NCI-H446 treated with DMSO at 0.1 percent for 48 hours (cell line): ENCODE measurements around the gene KDM2B.
"Not testable (repeated sequence)": the region's sequence is repeated elsewhere in the genome, so short reads cannot be mapped to it uniquely, and the experiment has no call there.

Source experiments
- DNase-seq: peaks from one replicate; lab custom pipeline; 2025; lab: John Stamatoyannopoulos, UW

KDM2B gene

DNA sequence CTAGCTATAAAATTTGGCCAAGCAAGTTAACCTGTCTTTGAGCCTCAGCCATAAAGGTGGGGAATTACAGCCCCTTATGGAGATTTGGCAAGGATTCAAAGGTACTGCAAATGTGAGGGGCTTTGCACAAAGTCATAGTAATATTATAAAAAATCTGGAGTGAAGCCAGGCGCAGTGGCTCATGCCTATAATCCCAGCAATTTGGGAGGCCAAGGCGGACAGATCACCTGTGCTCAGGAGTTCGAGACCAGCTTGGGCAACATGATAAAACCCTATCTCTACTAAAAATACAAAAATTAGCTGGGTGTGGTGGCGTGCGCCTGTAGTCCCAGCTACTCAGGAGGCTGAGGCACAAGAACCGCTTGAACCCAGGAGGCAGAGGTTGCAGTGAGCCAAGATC is 4.1 kb upstream of the KDM2B start:
- not testable (repeated sequence) for DNase-seq

DNA sequence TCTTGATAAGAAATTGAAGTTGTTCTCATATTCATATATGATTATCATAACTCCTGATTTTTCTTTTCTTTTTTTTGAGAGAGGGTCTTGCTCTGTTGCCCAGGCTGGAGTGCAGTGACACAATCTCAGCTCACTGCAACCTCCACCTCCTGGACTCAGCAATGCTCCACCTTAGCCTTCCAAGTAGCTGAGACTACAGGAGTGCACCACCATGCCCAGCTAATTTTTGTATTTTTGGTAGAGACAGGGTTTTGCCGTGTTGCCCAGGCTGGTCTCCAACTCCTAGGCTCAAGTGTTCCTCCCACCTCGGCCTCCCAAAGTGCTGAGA is 2.5 kb upstream of the KDM2B start:
- DNase-seq: not testable (repeated sequence)

DNA sequence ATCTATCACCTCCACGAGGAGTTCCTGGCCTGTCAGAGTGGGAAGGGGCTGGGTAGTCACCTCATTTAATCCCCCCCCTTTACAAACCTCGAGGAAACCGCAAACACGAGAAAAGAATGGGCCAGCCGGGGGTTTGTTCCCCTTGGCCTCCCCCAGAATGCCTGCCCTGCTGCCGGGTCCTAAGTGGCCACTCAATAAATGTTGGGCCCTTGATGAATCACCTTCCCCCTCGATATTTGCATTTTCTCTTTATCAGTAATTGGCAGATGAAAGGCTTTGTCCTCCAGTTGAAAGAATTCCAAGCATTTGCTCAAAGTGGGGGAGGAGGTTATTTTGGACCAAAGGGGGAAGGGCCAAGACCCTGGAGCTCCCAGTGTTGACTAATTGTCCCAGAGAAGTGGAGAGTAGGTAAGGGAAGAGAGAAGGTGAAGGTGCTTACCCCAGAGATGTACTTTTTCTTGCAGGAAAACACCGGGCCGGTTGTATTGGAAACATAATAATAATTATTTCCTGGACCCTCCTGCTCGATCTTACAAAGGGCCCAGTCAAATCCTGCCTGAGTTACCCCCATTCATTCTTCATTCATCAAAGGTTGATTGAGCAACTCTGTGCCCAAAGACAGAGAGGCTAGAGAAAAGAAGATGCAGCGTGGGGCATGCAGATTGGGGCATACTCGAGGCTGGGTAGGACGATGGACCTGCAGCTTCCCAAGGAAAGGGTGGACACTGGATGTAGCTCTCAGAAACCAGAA is 1.9 kb upstream of the KDM2B start:
- no peak for DNase-seq

DNA sequence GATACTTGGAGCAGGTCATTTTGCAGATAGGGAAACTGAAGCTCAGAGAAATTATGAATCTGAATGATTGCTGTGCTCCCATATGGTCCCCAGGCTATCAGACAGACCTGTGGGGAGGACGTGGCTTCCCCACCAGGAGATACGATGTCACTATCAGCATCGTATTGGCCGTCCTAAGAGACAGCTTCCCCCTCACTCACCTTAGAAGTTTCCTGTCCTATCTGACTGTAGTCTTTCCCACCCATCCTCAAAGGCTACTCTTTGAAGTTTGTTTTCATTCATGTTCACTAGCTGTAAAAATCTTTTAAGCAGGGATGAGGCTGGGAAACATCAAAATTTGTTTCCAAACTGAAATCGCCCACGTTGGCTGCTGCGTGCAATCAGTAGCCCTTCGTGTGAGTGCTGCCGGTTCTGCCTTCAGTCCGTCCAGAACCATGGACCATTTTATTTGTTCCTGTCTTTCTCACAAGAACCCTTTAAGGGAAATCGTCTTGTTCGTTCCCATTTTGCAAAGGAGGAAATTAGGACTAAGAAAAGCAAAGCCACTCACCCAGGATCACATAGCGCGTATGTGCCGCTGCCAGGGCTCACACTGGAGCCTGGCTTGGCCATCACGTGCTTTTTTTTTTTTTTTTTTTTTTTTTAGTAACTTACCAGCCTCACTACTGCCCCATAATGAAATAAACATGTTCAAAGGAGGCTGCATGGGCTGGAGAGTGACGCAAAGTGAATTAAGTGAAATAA is 1.0 kb upstream of the KDM2B start:
- DNase-seq: peak; percentile 15

DNA sequence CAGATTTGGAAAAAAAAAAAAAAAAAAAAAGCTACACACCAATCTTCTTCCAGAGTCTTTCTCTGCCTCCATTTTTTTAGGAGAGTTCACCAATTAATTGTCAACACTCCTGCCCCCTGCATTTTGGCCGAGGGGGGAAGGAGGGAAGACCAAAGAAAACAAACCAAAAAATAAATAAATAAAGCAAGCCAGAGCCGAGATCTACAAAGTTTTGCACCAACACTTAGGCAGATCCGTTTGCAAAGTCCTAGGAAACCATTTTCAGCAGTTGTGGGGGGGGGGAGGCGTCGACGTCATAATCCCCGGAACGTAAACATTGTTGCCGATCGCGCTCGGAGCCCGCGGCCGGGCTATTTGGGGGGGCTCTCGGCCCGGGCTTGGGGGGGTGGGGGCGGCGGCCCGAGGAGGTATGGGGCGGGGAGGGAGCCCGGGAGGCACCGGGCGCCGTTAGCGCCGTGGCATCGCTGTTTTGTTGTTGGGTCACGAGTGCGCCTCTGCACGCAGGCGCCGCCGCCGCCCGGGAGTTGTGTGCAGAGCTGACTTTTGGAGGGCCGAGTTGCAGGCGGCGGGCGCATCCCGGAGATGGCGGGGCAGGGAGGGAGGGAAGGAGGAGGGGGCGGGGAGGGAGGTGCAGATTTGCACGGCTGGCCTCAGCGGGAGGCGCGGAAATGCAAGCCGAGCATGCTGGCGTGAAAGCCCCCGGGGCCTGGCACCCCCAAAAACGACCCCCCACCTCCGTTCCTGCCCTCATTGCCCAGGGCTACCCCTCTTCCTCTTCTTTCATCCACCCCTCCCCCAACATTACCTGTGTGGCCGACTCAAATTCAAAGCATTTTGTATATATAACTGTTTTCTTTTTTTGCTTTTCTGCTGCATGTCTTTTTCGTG is 598 bp downstream of the KDM2B start:
- peak; percentile 52 for DNase-seq

DNA sequence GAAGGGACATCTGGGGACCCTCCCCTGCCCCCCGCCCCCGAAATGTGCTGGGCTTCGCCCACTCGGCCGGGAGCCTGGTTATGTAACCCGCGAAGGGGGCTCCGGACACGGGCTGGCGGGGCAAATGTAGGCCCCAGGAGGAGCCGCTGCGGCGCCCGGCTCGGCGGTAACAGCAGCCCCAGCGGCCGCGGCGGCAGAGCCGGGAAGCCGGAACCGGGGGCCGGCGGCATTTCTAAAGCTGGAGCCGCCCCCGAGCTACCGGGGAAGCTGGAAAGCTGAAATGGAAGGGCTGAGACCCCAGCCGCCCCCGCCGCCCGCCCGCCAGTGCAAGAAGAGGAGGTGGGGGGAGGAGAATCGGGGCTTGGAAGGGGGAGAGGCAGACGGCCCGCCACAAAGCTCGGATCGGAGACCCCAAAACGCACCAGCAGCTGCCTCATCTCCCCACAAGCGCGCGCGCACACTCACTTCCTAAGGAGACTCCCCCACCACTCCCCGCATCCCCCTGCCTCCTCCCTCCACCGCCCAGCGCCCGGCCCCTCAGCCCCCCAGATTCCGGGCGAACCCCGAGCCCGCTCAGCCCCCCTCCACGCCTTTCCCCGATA is 1.5 kb downstream of the KDM2B start:
- DNase-seq: no peak

DNA sequence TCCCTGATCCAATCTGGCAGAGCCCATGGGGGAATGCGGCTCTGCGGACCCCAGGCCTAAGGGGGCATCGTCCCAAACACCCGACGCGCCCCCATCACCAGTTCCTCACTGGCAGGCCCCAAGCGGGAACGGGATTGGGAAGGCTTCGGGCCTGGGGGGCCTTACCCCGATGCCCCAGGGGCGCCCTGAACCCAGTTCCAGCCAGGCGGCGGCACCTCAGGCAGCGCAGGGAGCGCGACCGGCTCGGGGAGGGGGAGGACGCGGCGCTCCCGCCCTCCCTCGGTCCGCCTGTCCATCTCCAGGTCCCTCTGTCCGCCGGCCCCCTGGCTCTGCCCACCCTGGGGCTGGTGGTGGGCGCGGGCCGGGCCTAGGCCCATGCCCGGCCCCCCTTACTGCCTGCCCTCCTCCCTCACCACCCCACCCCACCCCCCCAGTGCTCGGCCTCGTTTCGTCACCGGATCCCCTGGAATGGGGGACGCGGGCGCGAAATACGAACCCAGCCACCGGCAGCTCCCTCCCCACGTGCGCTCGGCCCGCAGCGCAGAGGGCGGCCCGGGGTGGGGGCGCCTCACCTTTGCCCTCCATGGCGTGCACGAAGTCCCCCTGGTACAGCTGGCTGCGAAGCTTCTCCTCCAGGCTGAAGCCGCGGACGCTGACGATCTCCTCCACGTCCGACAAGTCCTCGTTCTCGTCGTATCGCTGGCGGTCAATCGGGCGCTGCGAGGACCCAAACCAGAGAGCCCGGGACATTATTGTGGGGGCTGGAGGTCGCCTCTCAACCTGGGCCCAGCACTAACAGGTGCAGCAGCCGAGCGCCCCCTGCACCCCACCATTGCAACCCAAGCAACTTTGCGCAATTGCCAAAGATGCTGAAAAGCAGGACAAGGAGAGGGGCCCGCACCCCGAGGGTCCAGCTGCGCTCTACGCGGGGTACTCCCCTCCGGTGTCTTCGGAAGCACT is 2.3 kb downstream of the KDM2B start:
- no peak for DNase-seq

DNA sequence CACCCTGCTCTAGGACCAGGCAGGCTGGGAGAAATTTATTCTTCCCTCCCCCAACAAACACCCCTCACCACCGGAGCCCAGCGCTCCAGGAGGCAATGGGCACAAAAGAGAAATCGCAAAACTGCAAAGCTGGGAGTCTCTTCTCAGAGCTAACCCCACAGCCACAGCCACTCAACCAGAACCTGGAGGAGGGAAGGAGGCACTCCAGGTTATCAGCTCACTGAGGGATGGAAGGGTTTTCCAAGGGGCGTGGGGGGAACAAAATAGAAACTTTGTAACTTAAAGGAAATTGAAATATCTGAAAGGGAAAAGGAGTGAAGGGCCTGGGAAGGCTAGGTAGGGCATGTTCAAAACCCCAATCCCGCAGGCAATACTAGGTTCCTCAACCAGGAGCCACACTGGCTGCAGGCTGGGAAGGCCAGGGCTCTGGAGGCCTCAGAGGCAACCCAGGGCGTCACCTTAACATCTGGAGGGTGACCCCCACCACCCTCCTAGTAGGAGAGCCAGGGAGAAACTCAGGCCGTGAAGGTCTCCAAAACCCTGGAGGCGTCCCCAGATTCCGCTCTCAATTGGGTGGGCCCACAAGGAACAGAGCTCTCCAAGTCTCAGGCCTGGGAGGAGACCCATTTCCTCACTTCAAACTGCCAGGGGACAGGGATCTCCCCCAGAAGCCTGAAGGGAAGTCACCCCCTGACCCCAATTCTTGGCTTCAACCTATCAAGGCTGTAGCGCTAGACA is 3.2 kb downstream of the KDM2B start:
- DNase-seq: no peak

DNA sequence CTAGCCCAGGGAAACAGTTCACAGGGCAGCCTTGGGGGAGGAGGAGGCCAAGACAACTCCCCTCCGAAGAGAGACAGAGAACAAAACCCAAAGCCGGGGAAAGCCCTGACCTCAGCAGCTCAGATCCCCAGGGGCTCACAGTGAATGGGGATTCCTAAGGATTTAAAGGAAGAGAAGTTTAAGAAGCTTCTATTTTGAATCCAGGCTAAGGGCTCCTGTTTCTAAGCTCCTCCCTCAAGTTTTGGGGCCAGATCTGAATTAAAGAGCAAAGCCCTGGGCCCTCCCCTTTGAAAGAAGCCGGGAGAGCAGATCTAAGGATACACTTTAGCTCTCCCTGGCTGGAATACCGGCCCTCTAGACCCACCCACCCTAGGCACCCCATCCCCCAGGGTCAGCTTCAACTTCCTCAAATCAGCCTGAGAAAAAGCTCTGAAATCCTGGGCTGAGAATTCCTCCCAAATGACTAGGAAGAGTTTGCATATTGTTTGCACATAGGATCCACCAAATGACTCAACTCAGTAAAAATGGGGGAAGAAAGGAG is 3.9 kb downstream of the KDM2B start:
- DNase-seq: no peak

DNA sequence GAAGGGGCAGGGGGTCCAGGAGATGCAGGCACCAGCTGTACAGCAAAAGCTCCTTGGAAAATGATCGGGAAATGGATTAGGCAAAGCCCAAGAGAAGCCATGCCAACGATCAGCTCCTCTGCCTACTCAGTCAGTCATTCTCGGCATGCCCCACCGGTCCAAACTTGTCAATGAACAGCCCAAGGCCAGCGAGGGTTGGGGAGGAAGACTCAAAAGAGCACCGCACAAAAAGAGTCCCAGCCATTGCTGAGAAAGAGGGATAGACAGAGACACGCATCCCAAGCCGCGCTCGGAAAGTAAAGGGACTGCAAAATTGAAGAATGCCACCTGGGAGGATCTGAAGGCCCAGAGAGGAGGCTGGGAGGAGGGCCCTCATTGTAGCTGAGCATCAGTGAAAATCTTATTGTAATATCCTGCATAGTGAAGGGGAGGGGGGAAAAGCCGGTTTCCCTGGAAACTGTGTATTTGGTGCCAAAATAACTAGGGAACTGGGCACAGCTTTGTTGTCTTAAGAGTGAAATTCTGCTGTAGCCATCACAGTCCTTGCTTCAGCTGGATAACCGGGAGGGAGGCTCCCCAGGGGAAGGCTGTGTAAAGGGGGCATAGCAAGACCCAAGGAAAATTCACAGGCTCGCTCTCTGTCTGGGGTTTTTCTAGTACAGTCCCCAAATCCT is 4.7 kb downstream of the KDM2B start:
- DNase-seq: no peak

DNA sequence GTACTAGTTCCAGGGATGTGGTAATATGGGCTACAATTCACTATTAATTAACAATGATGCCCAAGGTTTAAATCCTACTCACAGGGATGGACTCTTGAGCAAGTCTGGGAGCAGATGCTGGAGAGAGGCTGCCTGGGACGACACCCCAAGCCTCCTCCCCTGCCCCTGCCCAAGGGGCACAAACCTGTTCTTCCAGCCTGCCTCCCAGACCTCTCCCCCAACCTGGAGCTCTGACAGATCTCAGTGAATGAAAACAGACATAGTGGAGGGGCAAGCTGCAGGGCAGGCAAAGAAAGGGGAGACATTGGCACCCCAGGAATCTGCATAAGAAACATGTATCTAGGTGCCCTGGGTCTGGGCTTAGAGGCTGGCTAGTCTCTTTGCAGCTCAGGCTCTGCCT is 5.8 kb downstream of the KDM2B start:
- no peak for DNase-seq

DNA sequence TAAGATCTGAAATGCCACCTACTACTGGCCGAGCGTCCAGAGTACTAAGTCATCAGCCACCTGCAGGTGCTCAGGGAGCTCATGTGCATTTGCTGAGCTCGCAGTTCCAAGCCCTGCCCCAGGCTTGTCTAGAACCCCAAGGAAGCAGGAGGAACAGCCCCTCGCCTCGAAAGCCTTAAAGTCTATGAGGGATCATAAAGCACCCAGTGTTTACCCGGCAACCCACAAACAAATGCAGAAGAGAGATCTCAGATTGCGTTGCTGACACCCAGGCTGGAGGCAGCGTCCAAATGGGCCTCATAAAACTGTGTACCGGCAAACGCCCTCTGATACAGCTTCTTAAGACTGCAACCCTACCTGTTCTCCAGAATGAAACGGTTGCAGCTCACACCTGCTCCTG is 6.8 kb downstream of the KDM2B start:
- no peak for DNase-seq

DNA sequence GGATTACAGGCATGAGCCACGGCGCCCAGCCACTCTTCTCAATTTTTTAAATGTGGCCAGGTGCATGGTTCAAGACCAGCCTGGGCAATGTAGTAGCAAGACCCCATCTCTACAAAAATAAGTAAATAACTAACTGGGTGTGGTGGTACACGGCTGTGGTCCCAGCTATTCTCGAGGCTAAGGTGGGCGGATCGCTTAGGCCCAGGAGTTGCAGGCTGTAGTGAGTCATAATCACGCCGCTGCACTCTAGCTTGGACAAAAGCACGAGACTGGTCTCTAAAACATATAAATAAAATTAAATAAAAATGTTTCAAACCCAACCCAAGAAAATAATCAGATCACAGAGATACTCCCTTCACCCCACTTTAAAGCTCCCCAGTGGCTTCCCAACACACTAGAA is 8.9 kb downstream of the KDM2B start:
- no peak for DNase-seq

DNA sequence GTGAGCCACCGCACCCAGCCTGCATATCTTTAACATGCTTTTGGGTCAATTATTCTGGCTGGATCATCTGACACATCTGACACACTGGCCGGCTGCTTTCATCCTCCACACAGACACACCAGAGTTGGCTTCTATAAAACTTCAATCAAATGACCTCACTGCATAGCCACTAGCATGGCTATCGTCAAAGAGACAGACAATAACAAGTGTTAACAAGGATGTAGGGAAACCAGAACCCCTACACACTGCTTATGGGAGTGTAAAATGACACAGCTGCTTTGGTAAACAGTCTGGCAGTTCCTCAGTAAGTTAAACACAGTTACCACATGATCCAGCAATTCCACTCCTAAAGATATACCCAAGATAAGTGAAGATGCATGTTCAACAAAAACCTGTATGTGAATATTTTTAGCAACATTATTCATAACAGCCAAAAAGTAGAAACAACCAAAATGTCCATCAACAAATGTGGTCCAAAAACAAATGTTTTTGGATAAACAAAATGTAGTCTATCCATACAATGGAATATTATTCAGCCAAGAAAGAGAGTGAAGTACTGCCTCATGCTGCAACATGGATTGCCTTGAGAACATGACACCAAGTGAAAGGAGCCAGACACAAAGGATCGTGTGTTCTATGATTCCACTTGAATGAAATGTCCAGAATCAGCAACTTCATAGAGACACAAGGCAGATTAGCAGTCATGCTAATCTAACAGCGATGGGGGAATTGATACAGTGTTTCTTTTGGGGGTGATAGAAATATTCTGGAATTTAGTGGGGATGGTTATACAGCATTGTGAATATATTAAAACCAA is 10.1 kb downstream of the KDM2B start:
- DNase-seq: no peak

DNA sequence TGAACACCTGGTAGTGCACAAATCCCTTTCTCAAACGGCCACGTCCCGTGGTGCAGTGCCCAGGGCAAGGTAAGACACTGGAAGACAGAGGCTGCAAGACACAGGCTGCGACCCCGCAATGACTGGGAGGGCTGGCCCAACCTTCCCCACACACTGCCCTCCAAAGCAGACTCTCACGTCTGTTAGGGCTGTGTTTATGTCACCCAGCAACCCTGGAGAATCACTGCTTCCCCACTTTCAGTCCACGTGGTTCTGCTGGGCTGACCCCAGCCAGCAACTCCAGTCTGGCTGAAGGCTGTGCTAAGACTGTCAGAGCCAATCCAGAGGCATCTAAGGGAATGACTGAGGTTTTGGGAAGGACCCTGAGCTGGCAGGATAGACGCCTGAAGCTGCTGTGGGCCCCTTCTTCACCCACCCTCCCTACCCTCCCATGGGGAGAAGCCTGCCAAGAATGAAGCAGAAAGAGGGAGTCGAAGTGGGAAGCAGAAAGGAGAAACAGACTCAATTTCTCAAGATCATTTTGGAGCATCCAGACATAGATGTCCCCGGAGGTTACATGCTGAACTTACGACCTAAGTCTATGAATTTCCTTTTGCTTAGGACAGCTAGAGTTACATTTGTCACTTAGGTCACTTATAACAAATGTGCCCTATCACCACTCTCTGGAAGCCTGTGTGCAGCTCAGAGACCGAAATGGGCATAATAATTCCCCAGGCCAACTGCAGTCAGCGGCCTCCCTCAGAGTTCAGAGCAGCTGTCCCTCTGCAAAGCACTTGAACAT is 11.7 kb downstream of the KDM2B start:
- DNase-seq: no peak

DNA sequence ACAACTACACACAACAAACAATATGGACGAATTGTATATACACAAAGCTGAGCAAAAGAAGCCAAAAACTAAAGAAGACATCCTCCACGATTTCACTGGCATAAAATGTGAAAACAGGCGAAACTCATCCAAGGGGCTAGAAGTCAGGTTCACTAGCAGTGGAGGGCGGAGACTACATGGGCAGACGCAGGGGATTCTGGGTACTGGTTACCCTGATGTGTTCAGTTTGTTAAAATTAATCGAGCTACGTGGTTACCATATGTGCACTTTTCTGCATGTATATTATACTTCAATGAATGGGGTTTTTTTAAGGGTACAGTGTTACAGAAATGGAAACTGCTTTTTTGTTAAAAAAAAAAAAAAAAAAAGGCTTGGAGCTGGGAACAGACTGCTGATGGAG is 12.3 kb downstream of the KDM2B start:
- no peak for DNase-seq

DNA sequence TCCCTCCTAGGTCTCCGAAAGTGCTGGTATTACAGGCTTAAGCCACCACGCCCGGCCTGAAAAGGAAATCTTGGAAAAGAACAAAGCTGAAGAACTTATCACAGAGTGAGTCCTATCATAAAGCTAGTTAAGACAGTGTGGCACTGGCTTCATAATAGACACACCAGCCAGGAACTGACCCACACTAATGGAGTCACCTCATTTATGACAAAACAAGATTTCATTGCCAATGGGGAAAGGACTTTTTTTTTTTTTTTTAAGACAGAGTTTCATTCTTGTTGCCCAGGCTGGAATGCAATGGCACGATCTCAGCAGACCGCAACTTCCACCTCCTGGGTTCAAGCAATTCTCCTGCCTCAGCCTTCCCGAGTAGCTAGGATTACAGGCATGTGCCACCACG is 15.7 kb downstream of the KDM2B start:
- DNase-seq: no peak

DNA sequence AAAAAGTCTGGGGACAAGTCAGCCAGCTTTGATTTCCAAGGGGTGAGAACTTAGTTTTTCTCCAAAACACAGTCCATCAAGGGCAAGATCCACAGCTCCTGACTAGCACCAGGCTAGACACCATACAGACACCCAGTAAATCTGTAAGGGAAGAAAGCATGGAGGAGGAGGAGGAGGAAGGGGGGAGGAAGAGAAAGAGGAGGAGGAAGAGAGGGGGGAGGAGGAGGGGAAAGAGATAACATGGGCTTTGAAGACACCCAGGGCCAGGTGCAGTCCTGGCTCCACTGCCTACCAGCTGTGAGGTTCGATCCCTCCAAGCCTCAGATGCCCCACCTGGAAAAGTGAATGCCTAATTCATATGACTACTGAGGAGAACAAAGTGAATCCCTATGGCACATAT is 18.3 kb downstream of the KDM2B start:
- no peak for DNase-seq
